ENCODE measurements around the gene MAPK1. TPM values are rescaled to one million over a fixed set of nuclear protein-coding genes. Genes with fewer than 3 reads are reported as not detected.
"Not testable (repeated sequence)": the region's sequence is repeated elsewhere in the genome, so short reads cannot be mapped to it uniquely, and the experiment has no call there.

The MAPK1 gene
- total RNA-seq, 1 experiment from 2014 or later: 87.4 TPM

GRCh38 chr22:21881841-21882753 lies 14.7 kb upstream of the MAPK1 start (continued):
- TF ChIP-seq, protein P1, sequence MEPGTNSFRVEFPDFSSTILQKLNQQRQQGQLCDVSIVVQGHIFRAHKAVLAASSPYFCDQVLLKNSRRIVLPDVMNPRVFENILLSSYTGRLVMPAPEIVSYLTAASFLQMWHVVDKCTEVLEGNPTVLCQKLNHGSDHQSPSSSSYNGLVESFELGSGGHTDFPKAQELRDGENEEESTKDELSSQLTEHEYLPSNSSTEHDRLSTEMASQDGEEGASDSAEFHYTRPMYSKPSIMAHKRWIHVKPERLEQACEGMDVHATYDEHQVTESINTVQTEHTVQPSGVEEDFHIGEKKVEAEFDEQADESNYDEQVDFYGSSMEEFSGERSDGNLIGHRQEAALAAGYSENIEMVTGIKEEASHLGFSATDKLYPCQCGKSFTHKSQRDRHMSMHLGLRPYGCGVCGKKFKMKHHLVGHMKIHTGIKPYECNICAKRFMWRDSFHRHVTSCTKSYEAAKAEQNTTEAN (CRISPR knock-in tag; IDR thresholded peaks at IDR 0.05): no peak
- TF ChIP-seq JUN (CRISPR knock-in tag; IDR thresholded peaks at IDR 0.05) (no peak), SMAD3 (CRISPR knock-in tag; IDR thresholded peaks at IDR 0.05; ENCODE audit: borderline replicate concordance) (no peak), CREM (CRISPR knock-in tag; IDR thresholded peaks at IDR 0.05) (no peak), MYBL2 (CRISPR knock-in tag; IDR thresholded peaks at IDR 0.05) (no peak), TEAD1 (CRISPR knock-in tag; IDR thresholded peaks at IDR 0.05) (no peak), FOXP1 (CRISPR knock-in tag; IDR thresholded peaks at IDR 0.05; ENCODE audit: borderline replicate concordance) (no peak), SOX15 (CRISPR knock-in tag; IDR thresholded peaks at IDR 0.05) (no peak), ZNF671 (CRISPR knock-in tag; IDR thresholded peaks at IDR 0.05) (no peak), MXD4 (CRISPR knock-in tag; IDR thresholded peaks at IDR 0.05; ENCODE audit: borderline replicate concordance) (no peak), TCF7 (CRISPR knock-in tag; IDR thresholded peaks at IDR 0.05; ENCODE audit: low read depth) (no peak)
- TF ChIP-seq, protein P2, sequence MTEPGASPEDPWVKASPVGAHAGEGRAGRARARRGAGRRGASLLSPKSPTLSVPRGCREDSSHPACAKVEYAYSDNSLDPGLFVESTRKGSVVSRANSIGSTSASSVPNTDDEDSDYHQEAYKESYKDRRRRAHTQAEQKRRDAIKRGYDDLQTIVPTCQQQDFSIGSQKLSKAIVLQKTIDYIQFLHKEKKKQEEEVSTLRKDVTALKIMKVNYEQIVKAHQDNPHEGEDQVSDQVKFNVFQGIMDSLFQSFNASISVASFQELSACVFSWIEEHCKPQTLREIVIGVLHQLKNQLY (CRISPR knock-in tag; IDR thresholded peaks at IDR 0.05): no peak
- TF ChIP-seq, protein P3, sequence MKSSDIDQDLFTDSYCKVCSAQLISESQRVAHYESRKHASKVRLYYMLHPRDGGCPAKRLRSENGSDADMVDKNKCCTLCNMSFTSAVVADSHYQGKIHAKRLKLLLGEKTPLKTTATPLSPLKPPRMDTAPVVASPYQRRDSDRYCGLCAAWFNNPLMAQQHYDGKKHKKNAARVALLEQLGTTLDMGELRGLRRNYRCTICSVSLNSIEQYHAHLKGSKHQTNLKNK (CRISPR knock-in tag; IDR thresholded peaks at IDR 0.05): no peak

- ChIA-PET CTCF (interaction anchor here (1.0 to 1.7 kb wide), 2 partner anchors 9 to 62 kb away, joined by 4 read pairs; partner anchors contain the start of gene MAPK1), POLR2A (no interaction called here)
- H3K27ac Mint-ChIP-seq: no peak overlapping the region
- ATAC-seq (no peak), DNase-seq (ENCODE audit: low spot score) (no peak)
- H3K9me3 Mint-ChIP-seq: no peaks in the 10 kb centered on the region
- TF ChIP-seq, protein P4, sequence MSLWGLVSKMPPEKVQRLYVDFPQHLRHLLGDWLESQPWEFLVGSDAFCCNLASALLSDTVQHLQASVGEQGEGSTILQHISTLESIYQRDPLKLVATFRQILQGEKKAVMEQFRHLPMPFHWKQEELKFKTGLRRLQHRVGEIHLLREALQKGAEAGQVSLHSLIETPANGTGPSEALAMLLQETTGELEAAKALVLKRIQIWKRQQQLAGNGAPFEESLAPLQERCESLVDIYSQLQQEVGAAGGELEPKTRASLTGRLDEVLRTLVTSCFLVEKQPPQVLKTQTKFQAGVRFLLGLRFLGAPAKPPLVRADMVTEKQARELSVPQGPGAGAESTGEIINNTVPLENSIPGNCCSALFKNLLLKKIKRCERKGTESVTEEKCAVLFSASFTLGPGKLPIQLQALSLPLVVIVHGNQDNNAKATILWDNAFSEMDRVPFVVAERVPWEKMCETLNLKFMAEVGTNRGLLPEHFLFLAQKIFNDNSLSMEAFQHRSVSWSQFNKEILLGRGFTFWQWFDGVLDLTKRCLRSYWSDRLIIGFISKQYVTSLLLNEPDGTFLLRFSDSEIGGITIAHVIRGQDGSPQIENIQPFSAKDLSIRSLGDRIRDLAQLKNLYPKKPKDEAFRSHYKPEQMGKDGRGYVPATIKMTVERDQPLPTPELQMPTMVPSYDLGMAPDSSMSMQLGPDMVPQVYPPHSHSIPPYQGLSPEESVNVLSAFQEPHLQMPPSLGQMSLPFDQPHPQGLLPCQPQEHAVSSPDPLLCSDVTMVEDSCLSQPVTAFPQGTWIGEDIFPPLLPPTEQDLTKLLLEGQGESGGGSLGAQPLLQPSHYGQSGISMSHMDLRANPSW (CRISPR knock-in tag; conservative IDR thresholded peaks at IDR 0.05; ENCODE audit: low read depth): no peak
- TF ChIP-seq, protein P5, sequence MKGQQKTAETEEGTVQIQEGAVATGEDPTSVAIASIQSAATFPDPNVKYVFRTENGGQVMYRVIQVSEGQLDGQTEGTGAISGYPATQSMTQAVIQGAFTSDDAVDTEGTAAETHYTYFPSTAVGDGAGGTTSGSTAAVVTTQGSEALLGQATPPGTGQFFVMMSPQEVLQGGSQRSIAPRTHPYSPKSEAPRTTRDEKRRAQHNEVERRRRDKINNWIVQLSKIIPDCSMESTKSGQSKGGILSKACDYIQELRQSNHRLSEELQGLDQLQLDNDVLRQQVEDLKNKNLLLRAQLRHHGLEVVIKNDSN (CRISPR knock-in tag; IDR thresholded peaks at IDR 0.05): peak; percentile 41; the same call in 1 of the 2 replicates
- no peaks in the 10 kb centered on the region for H3K36me3 Mint-ChIP-seq
- H3K4me3 Mint-ChIP-seq: no peak overlapping the region
- no peaks in the 10 kb centered on the region for H3K4me1 Mint-ChIP-seq
- no peaks in the 10 kb centered on the region; the same call in 1 of the 2 replicates for H3K27me3 Mint-ChIP-seq (ENCODE audit: low read depth)
Measured at GRCh38 chr22:21876486-21877176, 9.2 kb upstream of the MAPK1 start.

GRCh38 chr22:21874953-21875352 lies 7.5 kb upstream of the MAPK1 start:
- DNase-seq (ENCODE audit: low spot score); H3K9me3 Mint-ChIP-seq; H3K36me3 Mint-ChIP-seq; H3K27ac Mint-ChIP-seq; H3K27me3 Mint-ChIP-seq (ENCODE audit: low read depth); POLR2A ChIA-PET; ATAC-seq; H3K4me1 Mint-ChIP-seq; H3K4me3 Mint-ChIP-seq: not testable (repeated sequence)
- CTCF ChIA-PET: interaction anchor here (0.6 to 1.7 kb wide), 3 partner anchors 63 to 1501 kb away, joined by 3 to 4 read pairs (median 4); no protein-coding TSS in a partner anchor
